NK-92 treated with Interleukin-12 subunit alpha and Interleukin-12 subunit beta, amount 100 ng/mL, for 24 hours (cell line): ENCODE measurements around the gene ZNF285.
"Not testable (repeated sequence)": the region's sequence is repeated elsewhere in the genome, so short reads cannot be mapped to it uniquely, and the experiment has no call there.

ENCODE experiments used
- DNase-seq: peaks from one replicate; lab custom pipeline; 2025; lab: John Stamatoyannopoulos, UW

The ZNF285 gene

GRCh38 chr19:44401139-44402115 is at the start of gene ZNF285:
Gene ZNF285 (minus strand): TSS chr19:44401608. CDS start chr19:44397213, 4,395 bp downstream.
- DNase-seq, result no peak

GRCh38 chr19:44447916-44448674 is 46.7 kb upstream of the ZNF285 start, which contains the start of gene ZNF229:
Gene ZNF229 (minus strand): TSS chr19:44448472. CDS start chr19:44442847, 5,625 bp downstream.
- no peak for DNase-seq

GRCh38 chr19:44438441-44438840 is 37.0 kb upstream of the ZNF285 start:
- no peak for DNase-seq

GRCh38 chr19:44435441-44435840 is 34.0 kb upstream of the ZNF285 start:
- DNase-seq, result no peak

- DNase-seq, result no peak
Observed at GRCh38 chr19:44430956-44431355, 29.5 kb upstream of the ZNF285 start.

- DNase-seq, result not testable (repeated sequence)
Observed at GRCh38 chr19:44415553-44415952, 14.1 kb upstream of the ZNF285 start.

- DNase-seq, result not testable (repeated sequence)
Observed at GRCh38 chr19:44389268-44389667, 12.1 kb downstream of the ZNF285 start.

GRCh38 chr19:44374789-44375188 is 26.6 kb downstream of the ZNF285 start:
- no peak for DNase-seq

GRCh38 chr19:44371815-44372480 is 29.5 kb downstream of the ZNF285 start:
- DNase-seq, result no peak

GRCh38 chr19:44367024-44367423 is 34.4 kb downstream of the ZNF285 start:
- no peak for DNase-seq

- DNase-seq, result no peak
Observed at GRCh38 chr19:44356383-44357111, 44.9 kb downstream of the ZNF285 start, which contains the start of gene ZNF112. Gene ZNF112 (minus strand): TSS chr19:44356680. CDS start chr19:44340539, 16,141 bp downstream.

GRCh38 chr19:44346556-44346955 is 54.9 kb downstream of the ZNF285 start:
- no peak for DNase-seq

- no peak for DNase-seq
Observed at GRCh38 chr19:44345959-44346358, 55.4 kb downstream of the ZNF285 start.

- no peak for DNase-seq
Observed at GRCh38 chr19:44344255-44344654, 57.2 kb downstream of the ZNF285 start.

- DNase-seq, result no peak
Observed at GRCh38 chr19:44341794-44342193, 59.6 kb downstream of the ZNF285 start.

- not testable (repeated sequence) for DNase-seq
Observed at GRCh38 chr19:44334639-44335038, 66.8 kb downstream of the ZNF285 start.
